C1 segment of cervical spinal cord (tissue), 14 donors: ENCODE data around the gene RAB2B.

Experiments used
- DNase-seq, 14 donors: peaks; one replicate each; lab custom pipeline; 2025; lab: John Stamatoyannopoulos, UW

Gene RAB2B

GRCh38 chr14:21476925-21477681 lies at the start of gene RAB2B, which contains the start of gene TOX4:
RAB2B (minus strand) TSS chr14:21476959; CDS start chr14:21476872, 87 bp downstream.
TOX4 (plus strand) TSS chr14:21477195; CDS start chr14:21477279, 84 bp downstream.
- peak; percentile 58 to 100 (median 95) for DNase-seq

GRCh38 chr14:21525962-21526671 lies 49.4 kb upstream of the RAB2B start, which contains the start of gene SALL2:
SALL2 (minus strand) TSS chr14:21526346; CDS start chr14:21526127, 219 bp downstream.
- peak in 12 of 14 donors; percentile 9 to 97 (median 64) for DNase-seq

GRCh38 chr14:21525571-21525961 lies 48.8 kb upstream of the RAB2B start:
- DNase-seq: peak in 5 of 14 donors; percentile 5 to 55 (median 39)

GRCh38 chr14:21524575-21525490 lies 48.1 kb upstream of the RAB2B start:
- DNase-seq: peak in 6 of 14 donors; percentile 6 to 48 (median 26)

GRCh38 chr14:21523203-21523602 lies 46.4 kb upstream of the RAB2B start:
- DNase-seq: no peak

- DNase-seq: no peak
Measured at GRCh38 chr14:21521501-21521900, 44.7 kb upstream of the RAB2B start.

- DNase-seq: peak in 1 of 14 donors; percentile 6
Measured at GRCh38 chr14:21520767-21521166, 44.0 kb upstream of the RAB2B start.

GRCh38 chr14:21518725-21519124 lies 42.0 kb upstream of the RAB2B start:
- DNase-seq: no peak

- no peak for DNase-seq
Measured at GRCh38 chr14:21514341-21514740, 37.6 kb upstream of the RAB2B start.

- DNase-seq: peak; percentile 55 to 99 (median 92)
Measured at GRCh38 chr14:21510735-21511657, 34.2 kb upstream of the RAB2B start, which contains the start of gene METTL3. METTL3 (minus strand) TSS chr14:21511340; CDS start chr14:21511223, 117 bp downstream.

- DNase-seq: no peak
Measured at GRCh38 chr14:21509432-21510143, 32.8 kb upstream of the RAB2B start.

- DNase-seq: no peak
Measured at GRCh38 chr14:21506557-21506956, 29.8 kb upstream of the RAB2B start.

- no peak for DNase-seq
Measured at GRCh38 chr14:21505012-21505553, 28.3 kb upstream of the RAB2B start.

GRCh38 chr14:21503376-21503775 lies 26.6 kb upstream of the RAB2B start:
- DNase-seq: no peak

GRCh38 chr14:21501568-21501967 lies 24.8 kb upstream of the RAB2B start:
- no peak for DNase-seq

- DNase-seq: peak in 1 of 14 donors; percentile 20
Measured at GRCh38 chr14:21498540-21499526, 22.1 kb upstream of the RAB2B start.

GRCh38 chr14:21496453-21496852 lies 19.7 kb upstream of the RAB2B start:
- no peak for DNase-seq
